CD4-positive, alpha-beta T cell treated with Interleukin-17A for 1 hour (primary cell): ENCODE results near the gene LRP1B.

ENCODE experiments used
- DNase-seq: peaks from one replicate; pipeline ENCODE4 v3.0.0-alpha.2; 2020

The LRP1B gene

GRCh38 chr2:141736466-141736865, 394.4 kb downstream of the LRP1B start:
- DNase-seq: no peak

- DNase-seq: no peak
Measured at GRCh38 chr2:141728886-141729285, 401.9 kb downstream of the LRP1B start.

- DNase-seq: no peak
Measured at GRCh38 chr2:141728142-141728541, 402.7 kb downstream of the LRP1B start.

GRCh38 chr2:141724426-141724825, 406.4 kb downstream of the LRP1B start:
- no peak for DNase-seq

GRCh38 chr2:141723814-141724213, 407.0 kb downstream of the LRP1B start:
- DNase-seq: no peak

GRCh38 chr2:141720476-141720875, 410.3 kb downstream of the LRP1B start:
- no peak for DNase-seq

- DNase-seq: no peak
Measured at GRCh38 chr2:141714496-141714895, 416.3 kb downstream of the LRP1B start.

GRCh38 chr2:141711627-141712026, 419.2 kb downstream of the LRP1B start:
- DNase-seq: no peak

GRCh38 chr2:141710589-141711239, 420.1 kb downstream of the LRP1B start:
- no peak for DNase-seq

GRCh38 chr2:141709756-141710155, 421.1 kb downstream of the LRP1B start:
- DNase-seq: no peak

GRCh38 chr2:141707486-141707885, 423.3 kb downstream of the LRP1B start:
- no peak for DNase-seq

- DNase-seq: no peak
Measured at GRCh38 chr2:141704541-141704940, 426.3 kb downstream of the LRP1B start.

- no peak for DNase-seq
Measured at GRCh38 chr2:141703501-141703900, 427.3 kb downstream of the LRP1B start.

GRCh38 chr2:141701618-141702017, 429.2 kb downstream of the LRP1B start:
- DNase-seq: no peak

GRCh38 chr2:141699573-141699972, 431.2 kb downstream of the LRP1B start:
- no peak for DNase-seq

GRCh38 chr2:141698500-141698899, 432.3 kb downstream of the LRP1B start:
- DNase-seq: no peak

- no peak for DNase-seq
Measured at GRCh38 chr2:141697035-141697434, 433.8 kb downstream of the LRP1B start.

- DNase-seq: no peak
Measured at GRCh38 chr2:141694180-141694579, 436.6 kb downstream of the LRP1B start.

- DNase-seq: no peak
Measured at GRCh38 chr2:141692829-141693228, 438.0 kb downstream of the LRP1B start.

- no peak for DNase-seq
Measured at GRCh38 chr2:141676139-141676538, 454.7 kb downstream of the LRP1B start.

GRCh38 chr2:141666191-141666590, 464.6 kb downstream of the LRP1B start:
- no peak for DNase-seq

GRCh38 chr2:141660232-141660631, 470.6 kb downstream of the LRP1B start:
- DNase-seq: no peak

- no peak for DNase-seq
Measured at GRCh38 chr2:141654311-141654710, 476.5 kb downstream of the LRP1B start.

- no peak for DNase-seq
Measured at GRCh38 chr2:141653184-141653583, 477.6 kb downstream of the LRP1B start.

- no peak for DNase-seq
Measured at GRCh38 chr2:141652308-141652707, 478.5 kb downstream of the LRP1B start.
